Rectal smooth muscle tissue (tissue), 1 donor: Measurements from ENCODE around the gene CPAMD8.

ENCODE experiments used
- H3K27ac ChIP-seq: one replicate; pipeline ENCODE4 v1.7.0; 2013; ENCODE audit warnings: low read depth, low read length, inconsistent platforms
- H3K27me3 ChIP-seq: one replicate; pipeline ENCODE4 v1.7.0; 2013; ENCODE audit warnings: low read length; ENCODE audit not compliant: control insufficient read depth, insufficient read depth
- H3K36me3 ChIP-seq: one replicate; pipeline ENCODE4 v1.7.0; 2013; ENCODE audit warnings: low read length; ENCODE audit not compliant: control insufficient read depth, insufficient read depth
- H3K4me1 ChIP-seq: one replicate; pipeline ENCODE4 v1.7.0; 2013; ENCODE audit warnings: low read length; ENCODE audit not compliant: control insufficient read depth, insufficient read depth
- H3K4me3 ChIP-seq: one replicate; pipeline ENCODE4 v1.7.0; 2013; ENCODE audit warnings: low read length
- H3K9ac ChIP-seq: one replicate; pipeline ENCODE4 v1.7.0; 2013; ENCODE audit warnings: low read length

CPAMD8 gene

GRCh38 chr19:16890461-16891184 lies 136.0 kb downstream of the CPAMD8 start:
- no peaks in the 10 kb centered on the region for H3K27me3 ChIP-seq
- no peak overlapping the region for H3K9ac ChIP-seq
- no peak overlapping the region for H3K4me3 ChIP-seq
- H3K36me3 ChIP-seq: no peaks in the 10 kb centered on the region
- no peaks in the 10 kb centered on the region for H3K4me1 ChIP-seq
- H3K27ac ChIP-seq: no peak overlapping the region

GRCh38 chr19:16889883-16890460 lies 136.6 kb downstream of the CPAMD8 start:
- no peaks in the 10 kb centered on the region for H3K4me1 ChIP-seq
- no peak overlapping the region for H3K4me3 ChIP-seq
- H3K36me3 ChIP-seq: no peaks in the 10 kb centered on the region
- H3K9ac ChIP-seq: no peak overlapping the region
- H3K27ac ChIP-seq: no peak overlapping the region
- no peaks in the 10 kb centered on the region for H3K27me3 ChIP-seq

GRCh38 chr19:16889366-16889882 lies 137.2 kb downstream of the CPAMD8 start:
- peak overlapping the region; percentile 44 for H3K4me3 ChIP-seq
- no peaks in the 10 kb centered on the region for H3K4me1 ChIP-seq
- H3K36me3 ChIP-seq: no peaks in the 10 kb centered on the region
- no peak overlapping the region for H3K9ac ChIP-seq
- H3K27me3 ChIP-seq: no peaks in the 10 kb centered on the region
- no peak overlapping the region for H3K27ac ChIP-seq

GRCh38 chr19:16888629-16889365 lies 137.8 kb downstream of the CPAMD8 start, which contains the start of gene F2RL3:
Gene F2RL3 (plus strand): TSS chr19:16888999. CDS start chr19:16889190, 191 bp downstream.
- no peak within 1 kb of the TSS for H3K27ac ChIP-seq

GRCh38 chr19:16887353-16888265 lies 139.0 kb downstream of the CPAMD8 start:
- Histone ChIP-seq H3K9ac (no peak overlapping the region), H3K27ac (no peak overlapping the region), H3K27me3 (no peaks in the 10 kb centered on the region), H3K4me3 (no peak overlapping the region), H3K4me1 (no peaks in the 10 kb centered on the region), H3K36me3 (no peaks in the 10 kb centered on the region)

More at GRCh38 chr19:16888629-16889365, 137.8 kb downstream of the CPAMD8 start, which contains the start of gene F2RL3:
- Histone ChIP-seq H3K9ac (no peak within 1 kb of the TSS), H3K4me3 (peak within 1 kb of the TSS; percentile 44), H3K27me3 (no peaks in the 10 kb centered on the region), H3K36me3 (no peaks in the 10 kb centered on the region), H3K4me1 (no peaks in the 10 kb centered on the region)

GRCh38 chr19:16886305-16886880 lies 140.2 kb downstream of the CPAMD8 start:
- no peak overlapping the region for H3K9ac ChIP-seq
- peak overlapping the region; percentile 2 for H3K4me3 ChIP-seq
- peaks cover under 1% of the 10 kb centered on the region for H3K36me3 ChIP-seq
- no peaks in the 10 kb centered on the region for H3K27me3 ChIP-seq
- H3K27ac ChIP-seq: no peak overlapping the region
- no peaks in the 10 kb centered on the region for H3K4me1 ChIP-seq

- Histone ChIP-seq H3K4me1 (no peaks in the 10 kb centered on the region), H3K36me3 (peaks cover 2% of the 10 kb centered on the region), H3K27me3 (no peaks in the 10 kb centered on the region), H3K27ac (no peak overlapping the region), H3K9ac (no peak overlapping the region), H3K4me3 (no peak overlapping the region)
These were observed 141.4 kb downstream of the CPAMD8 start for GRCh38 chr19:16885166-16885565.

- H3K9ac ChIP-seq: no peak overlapping the region
- no peaks in the 10 kb centered on the region for H3K27me3 ChIP-seq
- peaks cover 14% of the 10 kb centered on the region for H3K36me3 ChIP-seq
- no peak overlapping the region for H3K27ac ChIP-seq
- H3K4me1 ChIP-seq: no peaks in the 10 kb centered on the region
- no peak overlapping the region for H3K4me3 ChIP-seq
These were observed 143.1 kb downstream of the CPAMD8 start for GRCh38 chr19:16883522-16883921.

GRCh38 chr19:16882146-16882545 lies 144.5 kb downstream of the CPAMD8 start:
- Histone ChIP-seq H3K4me3 (no peak overlapping the region), H3K4me1 (no peaks in the 10 kb centered on the region), H3K27ac (no peak overlapping the region), H3K36me3 (peaks cover 26% of the 10 kb centered on the region), H3K27me3 (no peaks in the 10 kb centered on the region), H3K9ac (no peak overlapping the region)

- Histone ChIP-seq H3K27me3 (no peaks in the 10 kb centered on the region), H3K27ac (no peak overlapping the region)
These were observed 145.6 kb downstream of the CPAMD8 start for GRCh38 chr19:16880884-16881554.

More at GRCh38 chr19:16880884-16881554, 145.6 kb downstream of the CPAMD8 start:
- Histone ChIP-seq H3K9ac (no peak overlapping the region), H3K36me3 (peaks cover 36% of the 10 kb centered on the region), H3K4me1 (no peaks in the 10 kb centered on the region), H3K4me3 (no peak overlapping the region)
